Bone marrow (tissue), 2 donors: Measurements from ENCODE around the gene DDIAS.
"Not testable (repeated sequence)": the region's sequence is repeated elsewhere in the genome, so short reads cannot be mapped to it uniquely, and the experiment has no call there.

Experiments used
- DNase-seq, 2 donors: peaks; one replicate each; lab custom pipeline; 2025; lab: John Stamatoyannopoulos, UW

The DDIAS gene

DNA sequence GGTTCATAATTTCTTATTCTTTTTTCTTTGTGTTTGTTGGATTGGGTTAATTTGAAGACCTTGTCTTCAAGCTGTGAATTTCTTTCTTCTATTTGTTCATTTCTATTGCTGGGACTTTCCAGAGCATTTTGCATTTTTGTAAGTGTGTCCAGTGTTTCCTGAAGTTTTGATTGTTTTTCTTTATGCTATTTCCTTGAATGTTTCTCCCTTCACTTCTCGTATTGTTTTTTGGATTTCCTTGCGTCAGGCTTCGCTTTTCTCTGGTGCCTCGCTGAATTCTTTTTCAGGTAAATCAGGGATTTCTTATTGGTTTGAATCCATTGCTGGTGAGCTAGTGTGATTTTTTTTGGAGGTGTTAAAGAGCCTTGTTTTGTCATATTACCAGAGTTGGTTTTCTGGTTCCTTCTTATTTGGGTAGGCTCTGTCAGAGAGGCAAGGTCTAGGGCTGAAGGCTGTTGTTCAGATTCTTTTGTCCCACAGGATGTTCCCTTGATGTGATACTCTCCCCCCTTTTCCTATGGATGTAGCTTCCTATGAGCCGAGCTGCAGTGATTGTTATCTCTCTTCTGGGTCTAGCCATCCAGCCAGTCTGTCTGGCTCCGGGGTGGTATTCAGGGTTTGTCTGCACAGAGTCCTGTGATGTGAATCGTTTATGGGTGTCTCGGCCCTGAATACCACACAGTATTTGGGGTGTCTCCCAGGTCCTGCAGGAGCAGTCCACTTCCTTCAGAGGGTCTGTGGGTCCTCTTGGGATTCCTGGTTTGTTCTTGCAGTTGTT lies 21.0 kb downstream of the DDIAS start:
- DNase-seq: not testable (repeated sequence)

DNA sequence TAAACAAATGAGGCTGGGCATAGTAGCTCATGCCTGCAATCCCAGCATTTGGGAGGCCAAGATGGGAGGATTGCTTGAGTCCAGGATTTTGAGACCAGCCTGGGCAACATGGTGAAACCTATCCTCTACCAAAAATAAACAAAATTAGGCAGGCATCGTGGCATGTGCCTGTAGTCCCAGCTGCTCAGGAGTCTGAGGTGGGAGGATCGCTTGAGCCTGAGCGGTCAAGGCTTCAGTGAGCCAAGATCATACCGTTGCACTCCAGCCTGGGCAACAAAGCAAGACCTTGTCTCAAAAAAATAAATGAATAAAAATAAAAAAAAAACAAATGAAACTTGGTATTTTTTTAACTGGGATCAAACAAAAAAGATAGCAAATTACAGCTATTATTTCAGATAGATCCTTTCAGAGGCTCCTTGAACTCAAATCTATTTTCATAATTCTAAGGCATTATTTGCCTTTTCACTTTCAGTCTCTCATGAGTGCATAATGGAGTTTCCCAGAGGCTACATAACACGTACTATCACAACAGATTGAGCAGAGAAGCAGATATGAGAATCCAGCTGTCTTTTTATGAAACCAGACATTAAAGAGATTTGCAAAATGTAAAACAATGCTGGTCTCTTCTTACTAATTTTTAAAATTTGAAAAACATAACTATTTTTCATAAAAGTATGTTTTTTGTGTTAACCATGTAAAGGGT lies 23.1 kb downstream of the DDIAS start:
- no peak for DNase-seq

GRCh38 chr11:82927264-82927880 lies 25.8 kb downstream of the DDIAS start:
- peak in 1 of 2 donors; percentile 12 for DNase-seq

DNA sequence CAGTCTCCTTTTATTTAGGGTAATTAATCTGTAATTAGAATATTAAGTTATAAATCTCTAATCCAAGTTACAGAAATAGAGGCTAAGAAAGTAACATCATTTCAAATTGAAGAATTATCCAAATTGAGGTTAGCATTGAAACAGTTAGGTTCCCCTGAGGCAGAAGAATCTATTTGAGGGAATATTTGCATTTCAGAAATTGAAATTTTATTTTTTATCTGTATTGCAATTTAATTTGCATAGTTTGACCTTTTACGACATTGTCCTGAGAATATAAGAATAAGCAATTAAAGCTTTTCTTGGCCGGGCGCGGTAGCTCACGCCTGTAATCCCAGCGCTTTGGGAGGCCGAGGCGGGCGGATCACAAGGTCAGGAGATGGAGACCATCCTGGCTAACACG lies 27.6 kb downstream of the DDIAS start:
- no peak for DNase-seq

DNA sequence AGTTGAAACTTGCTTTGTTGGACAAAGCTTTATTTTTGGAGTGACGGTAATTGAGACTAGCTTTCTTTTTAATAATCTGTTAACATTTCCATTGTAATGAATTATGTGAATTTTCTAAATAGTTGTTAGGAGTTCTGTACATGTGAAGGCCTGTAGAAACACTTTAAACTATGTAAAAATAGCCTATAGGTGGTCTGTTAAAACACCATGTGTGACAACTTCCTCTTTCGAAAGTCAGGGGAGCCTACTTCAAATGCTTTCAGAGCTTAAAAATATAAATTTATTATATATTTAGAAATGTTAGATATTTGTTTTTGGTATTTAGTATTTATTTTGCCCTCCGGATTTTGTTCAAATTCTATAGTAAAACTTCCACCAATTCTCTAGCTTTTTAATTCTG lies 28.7 kb downstream of the DDIAS start:
- no peak for DNase-seq

DNA sequence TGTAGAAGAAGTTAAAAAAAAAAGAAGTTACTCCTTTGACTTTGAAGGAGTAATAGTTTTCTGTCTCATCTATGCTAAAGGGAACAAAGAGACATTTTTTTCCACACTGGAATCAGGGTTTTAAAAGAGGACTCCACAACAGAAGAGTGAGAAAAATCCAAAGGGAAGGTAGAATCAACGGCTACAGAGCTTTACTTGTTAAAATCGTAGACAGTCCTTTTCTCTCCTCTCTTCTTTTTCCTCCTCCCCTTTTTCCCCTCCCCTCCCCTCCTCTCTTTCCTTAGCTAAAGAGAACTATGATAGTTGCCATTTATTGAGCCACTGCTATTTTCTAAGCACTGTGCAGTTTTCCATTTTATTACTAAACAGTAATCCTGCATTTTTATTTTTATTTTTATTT lies 29.2 kb downstream of the DDIAS start:
- DNase-seq: no peak

DNA sequence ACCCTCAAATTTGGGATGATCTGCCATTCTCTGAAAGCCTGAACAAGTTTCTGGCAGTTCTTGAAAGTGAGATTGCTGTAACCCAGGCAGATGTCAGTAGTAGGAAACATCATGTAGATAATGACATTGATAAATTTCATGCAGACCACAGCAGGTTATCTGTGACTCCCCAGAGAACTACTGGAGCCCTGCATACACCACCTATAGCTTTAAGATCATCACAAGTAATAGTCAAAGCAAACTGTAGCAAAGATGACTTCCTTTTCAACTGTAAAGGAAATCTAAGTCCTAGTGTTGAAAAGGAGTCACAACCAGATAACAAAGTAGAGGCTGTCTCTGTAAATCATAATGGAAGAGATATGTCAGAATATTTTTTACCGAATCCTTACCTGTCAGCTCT lies 31.0 kb downstream of the DDIAS start:
- DNase-seq: no peak

GRCh38 chr11:82936261-82936660 lies 34.7 kb downstream of the DDIAS start:
- no peak for DNase-seq

DNA sequence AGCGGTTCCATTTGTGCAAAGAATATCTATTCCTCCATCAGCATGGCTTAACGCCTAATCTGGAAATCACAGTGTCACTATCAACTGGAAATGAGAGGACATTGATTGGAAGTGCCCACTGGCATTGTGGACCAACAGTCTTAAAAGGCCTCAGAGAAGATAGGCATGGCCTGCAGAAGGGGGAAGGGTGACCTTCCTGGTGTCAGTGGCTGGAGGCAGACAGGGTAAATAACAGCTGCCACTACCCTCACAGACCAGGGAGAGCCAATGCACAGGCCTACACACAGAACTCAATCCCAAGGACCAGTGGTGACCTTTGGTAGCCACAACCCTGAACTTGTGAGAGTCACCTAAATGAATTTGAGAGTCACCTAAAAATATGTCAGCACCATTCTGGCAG lies 36.0 kb downstream of the DDIAS start:
- DNase-seq: no peak

GRCh38 chr11:82939456-82939855 lies 37.9 kb downstream of the DDIAS start:
- no peak for DNase-seq

DNA sequence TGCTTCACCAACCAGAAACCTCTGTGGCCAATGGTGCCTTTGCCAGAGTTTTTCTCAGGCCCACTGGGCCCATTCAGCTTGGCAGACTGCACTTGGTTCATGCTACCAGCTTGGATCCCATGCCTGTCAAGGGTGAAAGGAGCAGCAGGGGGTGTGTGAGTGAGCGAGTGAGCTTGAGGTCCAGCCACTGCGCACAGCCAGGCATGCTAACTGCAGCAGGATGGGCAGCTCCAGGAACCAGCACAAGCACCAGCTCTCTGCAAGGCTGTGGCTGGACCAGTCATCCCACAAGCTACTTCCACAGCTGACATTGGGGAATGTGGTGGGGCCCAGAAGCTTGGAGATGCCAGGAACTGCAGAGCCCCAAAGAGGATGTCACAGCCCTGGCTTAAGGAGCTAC lies 40.8 kb downstream of the DDIAS start:
- no peak for DNase-seq

- not testable (repeated sequence) for DNase-seq
These were observed 41.9 kb downstream of the DDIAS start for GRCh38 chr11:82943430-82943829.

DNA sequence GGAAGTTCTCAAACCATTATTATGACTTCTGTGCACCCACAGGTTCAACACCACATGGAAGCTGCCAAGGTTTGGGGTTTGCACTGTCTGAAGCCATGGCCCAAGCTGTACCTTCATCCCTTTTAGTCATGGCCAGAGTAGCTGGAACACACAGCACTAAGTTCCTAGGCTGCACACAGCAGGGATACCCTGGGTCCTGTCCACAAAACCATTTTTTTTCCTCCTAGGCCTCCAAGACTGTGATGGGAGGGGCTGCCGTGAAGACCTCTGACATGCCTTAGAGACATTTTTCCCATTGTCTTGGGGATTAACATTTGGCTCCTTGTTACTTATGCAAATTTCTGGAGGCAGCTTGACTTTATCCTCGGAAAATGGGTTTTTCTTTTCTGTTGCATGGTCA lies 42.7 kb downstream of the DDIAS start:
- no peak for DNase-seq

DNA sequence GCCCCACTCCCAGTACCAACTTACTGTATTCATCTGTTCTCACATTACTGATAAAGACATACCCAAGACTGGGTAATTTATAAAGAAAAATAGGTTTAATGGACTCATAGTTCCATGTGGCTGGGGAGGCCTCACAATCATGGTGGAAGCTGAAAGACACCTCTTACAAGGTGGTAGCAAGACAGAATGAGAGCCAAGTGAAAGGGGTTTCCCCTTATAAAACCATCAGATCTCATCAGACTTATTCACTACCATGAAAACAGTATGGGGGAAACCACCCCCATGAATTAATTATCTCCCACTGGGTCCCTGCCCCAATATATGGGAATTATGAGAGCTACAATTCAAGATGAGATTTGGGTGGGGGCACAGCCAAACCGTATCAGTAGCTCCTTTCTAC lies 43.5 kb downstream of the DDIAS start:
- DNase-seq: not testable (repeated sequence)

GRCh38 chr11:82945682-82946081 lies 44.1 kb downstream of the DDIAS start:
- no peak for DNase-seq

DNA sequence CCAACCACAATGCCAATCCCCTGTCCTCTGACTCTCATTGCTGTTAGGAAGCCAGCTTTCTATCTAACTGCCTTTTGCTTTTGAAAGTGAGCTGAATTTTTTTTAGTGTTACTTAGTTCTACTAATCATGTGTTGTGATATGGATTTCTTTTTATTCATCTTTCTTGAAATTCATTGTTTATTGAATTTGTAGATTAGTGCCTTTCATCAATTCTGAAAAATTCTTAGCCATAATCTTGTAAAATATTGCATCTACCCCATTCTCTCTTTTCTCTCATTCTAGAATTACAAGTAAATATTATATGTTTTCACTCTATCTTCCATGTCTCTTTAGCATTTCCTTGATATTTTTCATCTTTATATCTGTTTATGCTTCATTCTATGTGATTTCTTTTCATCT lies 47.8 kb downstream of the DDIAS start:
- DNase-seq: no peak

DNA sequence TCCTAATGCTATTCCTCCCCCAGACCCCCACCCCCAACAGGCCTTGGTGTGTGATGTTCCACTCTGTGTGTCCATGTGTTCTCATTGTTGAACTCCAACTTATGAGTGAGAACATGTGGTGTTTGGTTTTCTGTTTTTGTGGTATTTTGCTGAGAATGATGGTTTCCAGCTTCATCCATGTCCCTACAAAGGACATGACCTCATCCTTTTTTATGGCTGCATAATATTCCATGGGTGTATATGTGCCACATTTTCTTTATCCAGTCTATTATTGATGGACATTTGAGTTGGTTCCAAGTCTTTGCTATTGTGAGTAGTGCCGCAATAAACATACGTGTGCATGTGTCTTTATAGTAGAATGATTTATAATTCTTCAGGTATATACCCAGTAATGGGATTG lies 49.0 kb downstream of the DDIAS start:
- not testable (repeated sequence) for DNase-seq

DNA sequence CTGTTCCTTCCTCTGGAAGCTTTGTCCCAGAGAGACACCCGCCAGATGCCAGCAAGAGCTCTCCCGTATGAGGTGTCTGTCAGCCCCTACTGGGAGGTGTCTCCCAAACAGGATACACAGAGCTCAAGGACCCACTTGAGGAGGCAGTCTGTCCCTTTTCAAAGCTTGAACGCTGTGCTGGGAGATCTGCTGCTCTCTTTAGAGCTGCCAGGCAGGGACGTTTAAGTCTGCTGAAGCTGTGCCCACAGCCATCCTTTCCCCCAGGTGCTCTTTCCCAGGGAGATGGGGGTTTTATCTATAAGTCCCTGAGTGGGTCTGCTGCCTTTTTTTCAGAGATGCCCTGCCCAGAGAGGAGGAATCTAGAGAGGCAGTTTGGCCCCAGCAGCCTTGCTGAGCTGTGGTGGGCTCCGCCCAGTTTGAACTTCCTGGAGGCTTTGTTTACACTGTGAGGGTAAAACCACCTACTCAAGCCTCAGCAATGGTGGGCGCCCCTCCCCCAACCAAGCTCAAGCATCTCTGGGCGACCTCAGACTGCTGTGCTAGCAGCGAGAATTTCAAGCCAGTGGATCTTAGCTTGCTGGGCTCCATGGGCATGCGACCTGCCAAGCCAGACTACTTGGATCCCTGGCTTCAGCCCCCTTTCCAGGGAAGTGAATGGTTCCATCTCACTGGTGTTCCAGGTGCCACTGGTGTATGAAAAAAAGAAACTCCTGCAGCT lies 54.4 kb downstream of the DDIAS start:
- DNase-seq: not testable (repeated sequence)

- no peak for DNase-seq
These were observed 58.6 kb downstream of the DDIAS start for GRCh38 chr11:82959987-82960778.

- no peak for DNase-seq
These were observed 59.2 kb downstream of the DDIAS start for GRCh38 chr11:82960779-82961143.

GRCh38 chr11:82962021-82962420 lies 60.5 kb downstream of the DDIAS start:
- not testable (repeated sequence) for DNase-seq

DNA sequence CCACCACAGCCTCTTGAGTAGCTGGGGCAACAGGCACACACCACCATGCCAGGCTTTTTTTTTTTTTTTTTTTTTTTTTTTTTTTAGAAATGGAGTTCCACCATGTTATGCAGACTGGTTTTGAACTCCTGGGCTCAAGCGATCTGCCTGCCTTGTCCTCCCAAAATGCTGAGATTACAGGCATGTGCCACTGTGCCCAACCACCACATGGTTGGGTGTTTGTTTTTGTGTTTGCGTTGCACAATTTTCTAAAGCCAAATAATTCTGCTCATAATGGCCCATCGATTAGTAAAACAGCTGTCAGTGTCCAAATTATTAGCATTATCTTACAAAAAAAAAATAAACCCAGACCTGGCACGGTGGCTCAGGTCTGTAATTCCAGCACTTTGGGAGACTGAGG lies 65.8 kb downstream of the DDIAS start:
- no peak for DNase-seq
